Endodermal cell (in vitro differentiated cells): ENCODE results near the gene ABLIM1. TPM values are rescaled to one million over a fixed set of nuclear protein-coding genes. Genes with fewer than 3 reads are reported as not detected.

ENCODE experiments used
- DNase-seq: peaks from one replicate; pipeline ENCODE4 v3.0.0-alpha.2; 2017
- H3K27ac ChIP-seq: 2 replicates; pipeline ENCODE4 v1.5.1; 2013; ENCODE audit warnings: mild to moderate bottlenecking, low read depth, low read length, moderate library complexity
- H3K27me3 ChIP-seq: 2 replicates; pipeline ENCODE4 v1.6.1; 2013; ENCODE audit warnings: mild to moderate bottlenecking, low read length, moderate library complexity; ENCODE audit not compliant: insufficient read depth, control insufficient read depth, poor library complexity, severe bottlenecking
- H3K36me3 ChIP-seq: 2 replicates; pipeline ENCODE4 v1.7.0; 2013; ENCODE audit warnings: mild to moderate bottlenecking, low read length, moderate library complexity; ENCODE audit not compliant: control insufficient read depth, insufficient read depth
- H3K4me1 ChIP-seq: one replicate; pipeline ENCODE4 v1.7.0; 2013; ENCODE audit warnings: low read length; ENCODE audit not compliant: control insufficient read depth, insufficient read depth
- H3K4me3 ChIP-seq: 2 replicates; pipeline ENCODE4 v1.5.1; 2013; ENCODE audit warnings: mild to moderate bottlenecking, low read length, moderate library complexity
- H3K9ac ChIP-seq: 2 replicates; pipeline ENCODE4 v1.6.1; 2013; ENCODE audit warnings: mild to moderate bottlenecking, low read length, moderate library complexity; ENCODE audit not compliant: poor library complexity, severe bottlenecking; ENCODE audit errors: extremely low read depth
- H3K9me3 ChIP-seq: 2 replicates; pipeline ENCODE4 v1.6.1; 2013; ENCODE audit warnings: mild to moderate bottlenecking, low read length, moderate library complexity; ENCODE audit not compliant: control insufficient read depth
- H3K27ac Mint-ChIP-seq: 2 replicates; pipeline ENCODE4 v1.8.0; 2020; ENCODE audit warnings: mixed read lengths
- H3K27me3 Mint-ChIP-seq: 2 replicates; pipeline ENCODE4 v1.8.0; 2021; ENCODE audit warnings: mild to moderate bottlenecking, mixed read lengths; ENCODE audit not compliant: insufficient read depth
- H3K36me3 Mint-ChIP-seq: 2 replicates; pipeline ENCODE4 v1.8.0; 2020; ENCODE audit warnings: low read depth, mixed read lengths
- H3K4me1 Mint-ChIP-seq: 2 replicates; pipeline ENCODE4 v1.8.0; 2020; ENCODE audit warnings: mixed read lengths
- H3K4me3 Mint-ChIP-seq: 2 replicates; pipeline ENCODE4 v1.8.0; 2020; ENCODE audit warnings: mild to moderate bottlenecking, moderate library complexity, mixed read lengths
- H3K9me3 Mint-ChIP-seq: 2 replicates; pipeline ENCODE4 v1.8.0; 2020; ENCODE audit warnings: mild to moderate bottlenecking, mixed read lengths
- CTCF ChIP-seq: fragments of 200-600 bp; sonication (generic); conservative IDR thresholded peaks from 2 replicates; pipeline ENCODE4 v1.5.0; 2021; ENCODE audit warnings: antibody characterized with exemption, mild to moderate bottlenecking
- WGBS, 2 experiments: methylation state at CpG; one replicate each; pipeline versions ENCODE4 v1.1.5 to v1.1.7; 2013; ENCODE audit warnings: missing lambda C conversion rate in 2 of 2, mixed read lengths in 1 of 2; ENCODE audit not compliant: insufficient coverage in 1 of 2, insufficient read length in 1 of 2; 5-methylcytosine and 5-hydroxymethylcytosine counted together
- long read RNA-seq, 4 experiments: library from polyadenylated mRNA in 2 of 4; library from RNA in 1 of 4; library from capped mRNA in 1 of 4; stranded (forward) in 3 of 4; unstranded in 1 of 4; transcript quantifications; one replicate each; pipeline ENCODE4 v2.0.0, GENCODE V29; 2020 to 2021; ENCODE audit warnings: inconsistent platforms in 1 of 4
- polyA plus RNA-seq, 2 experiments: library from polyadenylated mRNA; stranded (reverse); fragments of 50-300 nt; gene quantifications; one replicate each; pipeline ENCODE4 v1.2.3, GENCODE V29; 2013
- total RNA-seq, 2 donors: library from RNA; stranded (reverse); fragmentation: NEBNext Ultra II Directional in 1 of 2; extraction: Animal tissue kit (Norgen Biotek cat#: 25700) in 1 of 2; gene quantifications; 2 replicates in 1 of 2; 3 replicates in 1 of 2; pipeline ENCODE4 v1.2.1, GENCODE V29; 2021

The ABLIM1 gene
- total RNA-seq = 10 to 100 TPM; 39.3 to 49.3 TPM
- 45.2 TPM for polyA plus RNA-seq (2013, experiment 1 of 2)
- 52.5 TPM for polyA plus RNA-seq (2013, experiment 2 of 2)
- long read RNA-seq, experiment 1, partial matches to known transcripts = 0 of 19 reads
- long read RNA-seq, experiment 1, other reads (novel, unspliced or antisense) = 19 of 19 reads
- long read RNA-seq, experiment 2, partial matches to known transcripts = 2 of 62 reads
- long read RNA-seq, experiment 2, other reads (novel, unspliced or antisense) = 60 of 62 reads
- long read RNA-seq, experiment 3, partial matches to known transcripts = 5 of 138 reads
- long read RNA-seq, experiment 3, other reads (novel, unspliced or antisense) = 133 of 138 reads
- long read RNA-seq, experiment 4, partial matches to known transcripts = 11 of 36 reads
- long read RNA-seq, experiment 4, other reads (novel, unspliced or antisense) = 25 of 36 reads

GRCh38 chr10:114658175-114658574, at the start of gene ABLIM1:
TSS of gene ABLIM1 (minus strand) at chr10:114658275. CDS start at chr10:114658200, 75 bp downstream.
- DNase-seq = no peak
- no peak within 1 kb of the TSS for H3K9ac ChIP-seq
- Mint-ChIP-seq H3K36me3 (no peaks in the 10 kb centered on the region), H3K9me3 (no peaks in the 10 kb centered on the region), H3K4me1 (peaks cover 18% of the 10 kb centered on the region), H3K27me3 (peaks cover 15% of the 10 kb centered on the region), H3K27ac (no peak within 1 kb of the TSS), H3K4me3 (no peak within 1 kb of the TSS)
- 71% methylated on average over 2 of the region's 2 CpGs; no CpG with 5 or more reads in 1 of the 2 experiments for WGBS, 2 experiments
- H3K4me1 ChIP-seq = peaks cover 11% of the 10 kb centered on the region
- no peaks in the 10 kb centered on the region for H3K27me3 ChIP-seq
- H3K27ac ChIP-seq = no peak within 1 kb of the TSS
- no peaks in the 10 kb centered on the region for H3K9me3 ChIP-seq
- no peak within 1 kb of the TSS for H3K4me3 ChIP-seq
- no peaks in the 10 kb centered on the region for H3K36me3 ChIP-seq
- no peak for TF ChIP-seq CTCF

- H3K4me3 ChIP-seq = no peak overlapping the region
- WGBS, 2 experiments = 92 to 93% methylated on average over 2 to 4 of the region's 4 CpGs
- H3K4me3 Mint-ChIP-seq = no peak overlapping the region
- no peak overlapping the region for H3K27ac ChIP-seq
- no peaks in the 10 kb centered on the region for H3K27me3 ChIP-seq
- no peaks in the 10 kb centered on the region for H3K9me3 ChIP-seq
- no peaks in the 10 kb centered on the region for H3K4me1 ChIP-seq
- H3K27me3 Mint-ChIP-seq = no peaks in the 10 kb centered on the region
- TF ChIP-seq CTCF = no peak
- no peak for DNase-seq
- H3K9ac ChIP-seq = no peak overlapping the region
- H3K4me1 Mint-ChIP-seq = peaks cover 3% of the 10 kb centered on the region
- H3K27ac Mint-ChIP-seq = no peak overlapping the region
- no peaks in the 10 kb centered on the region for H3K36me3 Mint-ChIP-seq
- peaks cover 2% of the 10 kb centered on the region for H3K9me3 Mint-ChIP-seq
- H3K36me3 ChIP-seq = no peaks in the 10 kb centered on the region
Observed at GRCh38 chr10:114706458-114707055, 48.5 kb upstream of the ABLIM1 start.

- H3K27ac ChIP-seq = no peak overlapping the region
- H3K27me3 Mint-ChIP-seq = no peaks in the 10 kb centered on the region
- H3K4me1 ChIP-seq = no peaks in the 10 kb centered on the region
- no peaks in the 10 kb centered on the region for H3K4me1 Mint-ChIP-seq
- WGBS, 2 experiments = 82 to 99% methylated on average over 4 of the region's 4 CpGs
- no peak for DNase-seq
- no peak for TF ChIP-seq CTCF
- no peaks in the 10 kb centered on the region for H3K27me3 ChIP-seq
- no peaks in the 10 kb centered on the region for H3K9me3 ChIP-seq
- no peak overlapping the region for H3K27ac Mint-ChIP-seq
- H3K9ac ChIP-seq = no peak overlapping the region
- H3K4me3 Mint-ChIP-seq = no peak overlapping the region
- no peaks in the 10 kb centered on the region for H3K36me3 Mint-ChIP-seq
- H3K36me3 ChIP-seq = no peaks in the 10 kb centered on the region
- peaks cover 9% of the 10 kb centered on the region for H3K9me3 Mint-ChIP-seq
- no peak overlapping the region for H3K4me3 ChIP-seq
Observed at GRCh38 chr10:114704679-114705078, 46.6 kb upstream of the ABLIM1 start.
